Fibroblast of gingiva (primary cell): ENCODE measurements around the gene MAG.

Experiments
- DNase-seq: peaks from one replicate; pipeline ENCODE4 v3.0.0-alpha.2; 2011; ENCODE audit warnings: low read depth

MAG gene

GRCh38 chr19:35299523-35300338, 7.8 kb downstream of the MAG start:
- no peak for DNase-seq

- no peak for DNase-seq
Observed at GRCh38 chr19:35300339-35300649, 8.3 kb downstream of the MAG start.

GRCh38 chr19:35301961-35302360, 10.0 kb downstream of the MAG start:
- DNase-seq, result no peak

GRCh38 chr19:35302446-35302845, 10.5 kb downstream of the MAG start:
- DNase-seq, result no peak

- no peak for DNase-seq
Observed at GRCh38 chr19:35303357-35303915, 11.5 kb downstream of the MAG start.

- no peak for DNase-seq
Observed at GRCh38 chr19:35304036-35304435, 12.1 kb downstream of the MAG start.

- no peak for DNase-seq
Observed at GRCh38 chr19:35305181-35305580, 13.2 kb downstream of the MAG start.

- DNase-seq, result no peak
Observed at GRCh38 chr19:35306473-35307246, 14.7 kb downstream of the MAG start.

- DNase-seq, result no peak
Observed at GRCh38 chr19:35307931-35308330, 16.0 kb downstream of the MAG start.

GRCh38 chr19:35308910-35309309, 16.9 kb downstream of the MAG start:
- DNase-seq, result no peak

- no peak for DNase-seq
Observed at GRCh38 chr19:35309481-35310279, 17.7 kb downstream of the MAG start.

- DNase-seq, result no peak
Observed at GRCh38 chr19:35310331-35310730, 18.4 kb downstream of the MAG start.

GRCh38 chr19:35310811-35311465, 19.0 kb downstream of the MAG start:
- no peak for DNase-seq

- DNase-seq, result no peak
Observed at GRCh38 chr19:35311901-35312665, 20.1 kb downstream of the MAG start.

GRCh38 chr19:35313587-35313986, 21.6 kb downstream of the MAG start:
- no peak for DNase-seq

GRCh38 chr19:35314031-35314430, 22.1 kb downstream of the MAG start:
- no peak for DNase-seq

- no peak for DNase-seq
Observed at GRCh38 chr19:35314858-35315470, 23.0 kb downstream of the MAG start.

GRCh38 chr19:35315883-35316282, 23.9 kb downstream of the MAG start:
- no peak for DNase-seq

- DNase-seq, result no peak
Observed at GRCh38 chr19:35316560-35316959, 24.6 kb downstream of the MAG start.

GRCh38 chr19:35317464-35318043, 25.6 kb downstream of the MAG start:
- DNase-seq, result no peak
